ENCODE data around the gene TEX2. TPM values are rescaled to one million over a fixed set of nuclear protein-coding genes. Genes with fewer than 3 reads are reported as not detected.

Gene TEX2
- total and polyA plus RNA-seq, 2 of the 13 experiments (the other 11 are each of a cell fraction or from before 2014, with no cell fraction given), result 21.4 to 37.7 TPM

DNA sequence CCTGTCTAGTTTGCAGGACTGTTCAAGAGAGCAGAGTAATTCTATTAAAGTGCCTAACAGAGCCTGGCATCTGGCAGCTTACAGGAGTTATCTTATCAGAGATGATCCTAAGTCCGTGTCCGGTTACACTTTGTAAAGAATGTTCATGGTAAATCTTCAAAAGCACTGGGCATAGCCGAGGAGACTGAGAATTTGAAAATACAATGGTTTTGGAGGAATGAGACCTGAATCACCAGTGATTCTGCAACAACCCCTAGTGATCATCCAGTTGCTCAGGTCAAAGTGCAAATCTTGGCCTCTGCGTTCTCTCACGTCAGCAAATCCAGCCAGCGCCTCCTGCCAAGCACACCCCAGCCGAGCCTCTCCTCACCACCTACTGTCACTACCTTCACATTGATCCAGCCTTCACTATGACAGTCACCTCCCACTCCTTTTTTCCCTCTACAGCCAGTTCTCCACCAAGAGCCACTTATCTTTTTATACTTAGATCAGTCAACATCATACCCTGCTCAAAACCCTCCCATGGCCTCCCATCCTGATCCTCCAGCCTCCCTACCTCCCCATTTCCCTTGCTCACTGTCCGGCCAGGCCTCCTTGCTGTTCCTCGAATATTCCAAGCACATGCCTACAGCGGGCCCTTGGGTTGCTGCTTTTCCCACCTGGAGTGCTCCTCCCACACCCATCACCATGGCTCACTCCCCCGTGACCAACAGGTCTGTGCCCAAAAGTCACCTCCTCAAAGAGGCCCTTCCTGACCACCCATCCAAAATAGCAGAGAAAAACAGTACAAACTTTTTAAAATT is 75.8 kb downstream of the TEX2 start (continued):
- TF ChIP-seq CBX5 (CRISPR knock-in tag; IDR thresholded peaks at IDR 0.05; ENCODE audit: borderline replicate concordance) (peak; percentile 36; the same call in 1 of the 2 replicates), SRSF1 (optimal IDR thresholded peaks at IDR 0.05; ENCODE audit: low read depth, low read length) (no peak), ZNF761 (CRISPR knock-in tag; conservative IDR thresholded peaks at IDR 0.05) (peak; percentile 61; the same call in 1 of the 2 replicates), ZFP90 (CRISPR knock-in tag; IDR thresholded peaks at IDR 0.05; ENCODE audit: borderline replicate concordance) (0 out of 2 replicates have a peak, but pooled peaks have one; percentile 16), ETV5 (CRISPR knock-in tag; IDR thresholded peaks at IDR 0.05; ENCODE audit: borderline replicate concordance) (peak; percentile 67; the same call in 1 of the 2 replicates), RFXAP (CRISPR knock-in tag; IDR thresholded peaks at IDR 0.05; ENCODE audit: borderline replicate concordance) (no peak), NFIB (CRISPR knock-in tag; IDR thresholded peaks at IDR 0.05; ENCODE audit: borderline replicate concordance) (no peak), SRSF9 (IDR thresholded peaks at IDR 0.05; ENCODE audit: borderline replicate concordance, insufficient read depth, low read depth, low read length, poor library complexity, severe bottlenecking) (no peak), KDM5B (CRISPR knock-in tag; IDR thresholded peaks at IDR 0.05; ENCODE audit: borderline replicate concordance) (no peak), ZNF17 (CRISPR knock-in tag; IDR thresholded peaks at IDR 0.05) (no peak), SIX1 (CRISPR knock-in tag; IDR thresholded peaks at IDR 0.05; ENCODE audit: borderline replicate concordance) (peak; percentile 95; the same call in 1 of the 2 replicates), ZNF589 (CRISPR knock-in tag; conservative IDR thresholded peaks at IDR 0.05) (no peak), RBAK (CRISPR knock-in tag; IDR thresholded peaks at IDR 0.05) (peak; percentile 77), ZNF251 (CRISPR knock-in tag; IDR thresholded peaks at IDR 0.05) (no peak), ZBTB20 (CRISPR knock-in tag; IDR thresholded peaks at IDR 0.05; ENCODE audit: borderline replicate concordance, low read depth) (no peak; the same call in 1 of the 2 replicates), ZNF878 (CRISPR knock-in tag; IDR thresholded peaks at IDR 0.05) (peak; percentile 68; the same call in 1 of the 2 replicates)
- TF ChIP-seq, protein P1, sequence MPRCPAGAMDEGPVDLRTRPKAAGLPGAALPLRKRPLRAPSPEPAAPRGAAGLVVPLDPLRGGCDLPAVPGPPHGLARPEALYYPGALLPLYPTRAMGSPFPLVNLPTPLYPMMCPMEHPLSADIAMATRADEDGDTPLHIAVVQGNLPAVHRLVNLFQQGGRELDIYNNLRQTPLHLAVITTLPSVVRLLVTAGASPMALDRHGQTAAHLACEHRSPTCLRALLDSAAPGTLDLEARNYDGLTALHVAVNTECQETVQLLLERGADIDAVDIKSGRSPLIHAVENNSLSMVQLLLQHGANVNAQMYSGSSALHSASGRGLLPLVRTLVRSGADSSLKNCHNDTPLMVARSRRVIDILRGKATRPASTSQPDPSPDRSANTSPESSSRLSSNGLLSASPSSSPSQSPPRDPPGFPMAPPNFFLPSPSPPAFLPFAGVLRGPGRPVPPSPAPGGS (CRISPR knock-in tag; IDR thresholded peaks at IDR 0.05), result no peak; the same call in 1 of the 2 replicates
- TF ChIP-seq, protein P2, sequence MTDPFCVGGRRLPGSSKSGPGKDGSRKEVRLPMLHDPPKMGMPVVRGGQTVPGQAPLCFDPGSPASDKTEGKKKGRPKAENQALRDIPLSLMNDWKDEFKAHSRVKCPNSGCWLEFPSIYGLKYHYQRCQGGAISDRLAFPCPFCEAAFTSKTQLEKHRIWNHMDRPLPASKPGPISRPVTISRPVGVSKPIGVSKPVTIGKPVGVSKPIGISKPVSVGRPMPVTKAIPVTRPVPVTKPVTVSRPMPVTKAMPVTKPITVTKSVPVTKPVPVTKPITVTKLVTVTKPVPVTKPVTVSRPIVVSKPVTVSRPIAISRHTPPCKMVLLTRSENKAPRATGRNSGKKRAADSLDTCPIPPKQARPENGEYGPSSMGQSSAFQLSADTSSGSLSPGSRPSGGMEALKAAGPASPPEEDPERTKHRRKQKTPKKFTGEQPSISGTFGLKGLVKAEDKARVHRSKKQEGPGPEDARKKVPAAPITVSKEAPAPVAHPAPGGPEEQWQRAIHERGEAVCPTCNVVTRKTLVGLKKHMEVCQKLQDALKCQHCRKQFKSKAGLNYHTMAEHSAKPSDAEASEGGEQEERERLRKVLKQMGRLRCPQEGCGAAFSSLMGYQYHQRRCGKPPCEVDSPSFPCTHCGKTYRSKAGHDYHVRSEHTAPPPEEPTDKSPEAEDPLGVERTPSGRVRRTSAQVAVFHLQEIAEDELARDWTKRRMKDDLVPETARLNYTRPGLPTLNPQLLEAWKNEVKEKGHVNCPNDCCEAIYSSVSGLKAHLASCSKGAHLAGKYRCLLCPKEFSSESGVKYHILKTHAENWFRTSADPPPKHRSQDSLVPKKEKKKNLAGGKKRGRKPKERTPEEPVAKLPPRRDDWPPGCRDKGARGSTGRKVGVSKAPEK (CRISPR knock-in tag; IDR thresholded peaks at IDR 0.05; ENCODE audit: borderline replicate concordance), result no peak
- TF ChIP-seq, protein P3, sequence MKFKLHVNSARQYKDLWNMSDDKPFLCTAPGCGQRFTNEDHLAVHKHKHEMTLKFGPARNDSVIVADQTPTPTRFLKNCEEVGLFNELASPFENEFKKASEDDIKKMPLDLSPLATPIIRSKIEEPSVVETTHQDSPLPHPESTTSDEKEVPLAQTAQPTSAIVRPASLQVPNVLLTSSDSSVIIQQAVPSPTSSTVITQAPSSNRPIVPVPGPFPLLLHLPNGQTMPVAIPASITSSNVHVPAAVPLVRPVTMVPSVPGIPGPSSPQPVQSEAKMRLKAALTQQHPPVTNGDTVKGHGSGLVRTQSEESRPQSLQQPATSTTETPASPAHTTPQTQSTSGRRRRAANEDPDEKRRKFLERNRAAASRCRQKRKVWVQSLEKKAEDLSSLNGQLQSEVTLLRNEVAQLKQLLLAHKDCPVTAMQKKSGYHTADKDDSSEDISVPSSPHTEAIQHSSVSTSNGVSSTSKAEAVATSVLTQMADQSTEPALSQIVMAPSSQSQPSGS (CRISPR knock-in tag; IDR thresholded peaks at IDR 0.05), result no peak
- TF ChIP-seq, protein P4, sequence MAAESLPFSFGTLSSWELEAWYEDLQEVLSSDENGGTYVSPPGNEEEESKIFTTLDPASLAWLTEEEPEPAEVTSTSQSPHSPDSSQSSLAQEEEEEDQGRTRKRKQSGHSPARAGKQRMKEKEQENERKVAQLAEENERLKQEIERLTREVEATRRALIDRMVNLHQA (CRISPR knock-in tag; IDR thresholded peaks at IDR 0.05), result no peak

Data from HepG2 (cell line).